Stimulated activated CD8-positive, alpha-beta memory T cell treated with anti-CD3 and anti-CD28 coated beads, Interleukin-12 subunit alpha, Interleukin-12 subunit beta, amount 100 ng/mL, for 24 hours (primary cell): ENCODE data around the gene C7orf25.
"Not testable (repeated sequence)": the region's sequence is repeated elsewhere in the genome, so short reads cannot be mapped to it uniquely, and the experiment has no call there.

Experiments
- DNase-seq: peaks from one replicate; pipeline ENCODE4 v3.0.0-alpha.2; 2020; ENCODE audit errors: extremely low read depth

The C7orf25 gene

GRCh38 chr7:42929449-42929848 is 17.6 kb upstream of the C7orf25 start:
- DNase-seq = no peak

GRCh38 chr7:42928754-42929153 is 16.9 kb upstream of the C7orf25 start:
- DNase-seq = no peak

GRCh38 chr7:42926204-42926603 is 14.3 kb upstream of the C7orf25 start:
- no peak for DNase-seq

GRCh38 chr7:42925630-42926029 is 13.8 kb upstream of the C7orf25 start:
- no peak for DNase-seq

- no peak for DNase-seq
These were observed 12.5 kb upstream of the C7orf25 start for GRCh38 chr7:42924223-42924838.

- no peak for DNase-seq
These were observed 10.3 kb upstream of the C7orf25 start for GRCh38 chr7:42922017-42922753.

- no peak for DNase-seq
These were observed 3.5 kb upstream of the C7orf25 start for GRCh38 chr7:42915356-42915755.

GRCh38 chr7:42914421-42915045 is 2.7 kb upstream of the C7orf25 start:
- DNase-seq = no peak

GRCh38 chr7:42914009-42914408 is 2.1 kb upstream of the C7orf25 start:
- DNase-seq = no peak

- no peak for DNase-seq
These were observed 1.7 kb upstream of the C7orf25 start for GRCh38 chr7:42913591-42913990.

GRCh38 chr7:42910306-42910705 is 1.6 kb downstream of the C7orf25 start:
- no peak for DNase-seq

- no peak for DNase-seq
These were observed 4.6 kb downstream of the C7orf25 start for GRCh38 chr7:42907316-42907715.

- DNase-seq = no peak
These were observed 5.7 kb downstream of the C7orf25 start for GRCh38 chr7:42906181-42906580.

- DNase-seq = no peak
These were observed 9.5 kb downstream of the C7orf25 start for GRCh38 chr7:42902331-42902730.

- no peak for DNase-seq
These were observed 11.0 kb downstream of the C7orf25 start for GRCh38 chr7:42900842-42901241.

- DNase-seq = no peak
These were observed 18.3 kb downstream of the C7orf25 start for GRCh38 chr7:42893346-42894240.

GRCh38 chr7:42886893-42887505 is 24.9 kb downstream of the C7orf25 start:
- DNase-seq = no peak

GRCh38 chr7:42886129-42886528 is 25.7 kb downstream of the C7orf25 start:
- DNase-seq = no peak

GRCh38 chr7:42885183-42885582 is 26.7 kb downstream of the C7orf25 start:
- DNase-seq = not testable (repeated sequence)

GRCh38 chr7:42883950-42884349 is 27.9 kb downstream of the C7orf25 start:
- DNase-seq = no peak

GRCh38 chr7:42880392-42880791 is 31.5 kb downstream of the C7orf25 start:
- no peak for DNase-seq

GRCh38 chr7:42878303-42878702 is 33.6 kb downstream of the C7orf25 start:
- DNase-seq = no peak
